B cell (primary cell): ENCODE results near the gene CD63. TPM values are rescaled to one million over a fixed set of nuclear protein-coding genes. Genes with fewer than 3 reads are reported as not detected.

ENCODE experiments used
- ATAC-seq: fragments of 200-7000 bp; cut with Tn5 transposase; one replicate; pipeline ENCODE4 v1.10.0; 2021; ENCODE audit warnings: low read depth, mild to moderate bottlenecking, moderate number of reproducible peaks, moderate library complexity
- CTCF ChIA-PET: fragments of 350-600 bp; sonication (Branson Sonifier 250); formaldehyde crosslinking; loops from one replicate; lab custom pipeline; 2021; ENCODE audit warnings: antibody characterized with exemption, inconsistent platforms; lab: Charles Lee
- POLR2A ChIA-PET: fragments of 350-600 bp; sonication (Branson Sonifier 250); formaldehyde crosslinking; loops from one replicate; lab custom pipeline; 2021; ENCODE audit warnings: antibody characterized with exemption; lab: Charles Lee
- DNase-seq: peaks from one replicate; pipeline ENCODE4 v3.0.0; 2013
- H2AFZ ChIP-seq: 2 replicates; pipeline ENCODE4 v1.6.1; 2012; ENCODE audit warnings: mild to moderate bottlenecking, low read depth, low read length; ENCODE audit not compliant: insufficient read depth, poor library complexity, severe bottlenecking
- H3K27ac ChIP-seq, 2 donors: 1 replicate in 1 of 2; 2 replicates in 1 of 2; pipeline ENCODE4 v1.5.1; 2012 to 2013; ENCODE audit warnings: low read length in 2 of 2, mild to moderate bottlenecking in 2 of 2, moderate library complexity in 1 of 2
- H3K27me3 ChIP-seq, 4 experiments: fragments of 200-600 bp in 1 of 4; sonication (generic) in 1 of 4; replicated peaks in 1 of 4; 1 replicate in 2 of 4; 2 replicates in 2 of 4; pipeline versions ENCODE4 v1.6.1 to v1.7.0; 2013 to 2016; ENCODE audit warnings: low read length in 3 of 4, mild to moderate bottlenecking in 2 of 4, mixed read lengths in 1 of 4, moderate library complexity in 1 of 4; ENCODE audit not compliant: insufficient read depth in 4 of 4, control insufficient read depth in 3 of 4; ENCODE audit errors: control extremely low read depth in 1 of 4
- H3K36me3 ChIP-seq, 2 experiments: replicated peaks in 1 of 2; 1 replicate in 1 of 2; 2 replicates in 1 of 2; pipeline versions ENCODE4 v1.6.1 to v1.7.1; 2013; ENCODE audit warnings: low read length in 1 of 2; ENCODE audit not compliant: insufficient read depth in 2 of 2, control insufficient read depth in 1 of 2; ENCODE audit errors: control extremely low read depth in 1 of 2, extremely low read depth in 1 of 2
- H3K4me1 ChIP-seq, 2 donors: fragments of 200-600 bp in 1 of 2; sonication (generic) in 1 of 2; 1 replicate in 1 of 2; 2 replicates in 1 of 2; pipeline versions ENCODE4 v1.5.1 to v1.6.1; 2013 to 2017; ENCODE audit warnings: low read length in 2 of 2; ENCODE audit not compliant: control insufficient read depth in 2 of 2, insufficient read depth in 2 of 2
- H3K4me2 ChIP-seq: replicated peaks from 2 replicates; pipeline ENCODE3; 2012; ENCODE audit warnings: mild to moderate bottlenecking, low read depth, low read length; ENCODE audit not compliant: poor library complexity, severe bottlenecking
- H3K4me3 ChIP-seq, 5 experiments: fragments of 200-600 bp in 1 of 5; sonication (generic) in 1 of 5; 1 replicate in 3 of 5; 2 replicates in 2 of 5; pipeline versions ENCODE4 v1.5.1 to v1.7.0; 2011 to 2016; ENCODE audit warnings: low read length in 4 of 5, mild to moderate bottlenecking in 4 of 5, low read depth in 2 of 5, control low read depth in 1 of 5, moderate library complexity in 1 of 5; ENCODE audit not compliant: insufficient read depth in 1 of 5; ENCODE audit errors: control extremely low read depth in 1 of 5, extremely low read depth in 1 of 5
- H3K79me2 ChIP-seq: fragments of 200-600 bp; sonication (generic); one replicate; pipeline ENCODE4 v1.6.0; 2016; ENCODE audit warnings: low read length; ENCODE audit not compliant: control insufficient read depth, insufficient read depth
- H3K9ac ChIP-seq: fragments of 200-600 bp; sonication (generic); 2 replicates; pipeline ENCODE4 v1.6.1; 2017; ENCODE audit warnings: mild to moderate bottlenecking, low read length, moderate library complexity
- H3K9me3 ChIP-seq, 3 donors: one replicate each; pipeline versions ENCODE4 v1.6.1 to v1.7.1; 2013; ENCODE audit warnings: low read length in 2 of 3; ENCODE audit not compliant: control insufficient read depth in 2 of 3, insufficient read depth in 1 of 3; ENCODE audit errors: control extremely low read depth in 1 of 3
- H4K20me1 ChIP-seq: 2 replicates; pipeline ENCODE4 v1.6.0; 2012; ENCODE audit warnings: mild to moderate bottlenecking, low read length; ENCODE audit not compliant: insufficient read depth, control insufficient read depth, poor library complexity, severe bottlenecking
- H3K27ac Mint-ChIP-seq: one replicate; pipeline ENCODE4 v1.8.0; 2021; ENCODE audit warnings: mixed read lengths
- H3K27me3 Mint-ChIP-seq: one replicate; pipeline ENCODE4 v1.8.0; 2021; ENCODE audit warnings: mixed read lengths
- H3K4me1 Mint-ChIP-seq: one replicate; pipeline ENCODE4 v1.8.0; 2021; ENCODE audit warnings: mixed read lengths
- H3K4me3 Mint-ChIP-seq: one replicate; pipeline ENCODE4 v1.8.0; 2021; ENCODE audit warnings: mixed read lengths
- H3K9me3 Mint-ChIP-seq: one replicate; pipeline ENCODE4 v1.8.0; 2022; ENCODE audit warnings: mixed read lengths; ENCODE audit not compliant: insufficient read depth
- EZH2 ChIP-seq: IDR thresholded peaks from 2 replicates; pipeline ENCODE4 v1.6.1; 2012; ENCODE audit warnings: borderline replicate concordance, low read depth, mild to moderate bottlenecking, moderate library complexity, low read length; ENCODE audit not compliant: insufficient read depth, poor library complexity, severe bottlenecking
- WGBS: methylation state at CpG from one replicate; pipeline ENCODE4 v1.1.5; 2013; ENCODE audit warnings: missing lambda C conversion rate; ENCODE audit not compliant: insufficient coverage; 5-methylcytosine and 5-hydroxymethylcytosine counted together
- intact Hi-C: fragments of 100-400 bp; cut with micrococcal nuclease; formaldehyde crosslinking; loops from one replicate; pipeline ENCODE4 v1.10.0; 2022
- polyA plus RNA-seq: library from polyadenylated mRNA; depleted of rRNA; stranded (reverse); fragments of >200 nt; gene quantifications from 2 replicates; pipeline ENCODE4 v1.2.3, GENCODE V29; 2012
- total RNA-seq, 2 donors: library from RNA; stranded (reverse); fragments of 120-200 nt in 1 of 2; gene quantifications; 1 replicate in 1 of 2; 2 replicates in 1 of 2; pipeline versions ENCODE4 v1.2.3 to v1.2.4, GENCODE V29; 2013 to 2022
- TF ChIP-seq, protein P1 (sequence below): fragments of 200-600 bp; IDR thresholded peaks from one replicate; pipeline ENCODE4 v1.8.0; 2022; ENCODE audit warnings: antibody characterized with exemption, mild to moderate bottlenecking

The CD63 gene
- total and polyA plus RNA-seq, 2 donors (not counting 1 experiment from before 2014, with no cell fraction given): 43.0 to 104 TPM

DNA sequence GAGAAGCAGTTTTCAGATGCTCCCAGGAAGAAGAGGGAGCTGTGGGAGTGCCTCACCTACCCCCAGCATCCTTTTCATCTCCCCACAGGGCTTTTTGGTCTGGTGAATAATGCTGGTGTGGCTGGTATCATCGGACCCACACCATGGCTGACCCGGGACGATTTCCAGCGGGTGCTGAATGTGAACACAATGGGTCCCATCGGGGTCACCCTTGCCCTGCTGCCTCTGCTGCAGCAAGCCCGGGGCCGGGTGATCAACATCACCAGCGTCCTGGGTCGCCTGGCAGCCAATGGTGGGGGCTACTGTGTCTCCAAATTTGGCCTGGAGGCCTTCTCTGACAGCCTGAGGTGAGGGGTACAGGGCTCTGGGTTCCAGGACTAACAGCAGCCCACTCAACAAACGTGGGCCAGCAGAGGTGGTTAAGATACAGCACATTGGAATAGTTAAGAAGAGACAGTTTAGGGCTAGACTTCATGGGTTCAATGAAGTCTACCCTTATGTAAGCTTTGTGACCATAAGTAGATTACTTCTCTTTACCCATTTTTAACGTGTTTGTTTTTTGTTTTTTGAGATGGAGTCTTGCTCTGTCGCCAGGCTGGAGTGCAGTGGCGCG is 7.1 kb downstream of the CD63 start:
- Mint-ChIP-seq H3K4me3 (no peak overlapping the region), H3K9me3 (no peaks in the 10 kb centered on the region), H3K4me1 (peaks cover 43% of the 10 kb centered on the region), H3K27me3 (no peaks in the 10 kb centered on the region), H3K27ac (no peak overlapping the region)
- CTCF ChIA-PET: interaction anchor here (0.6 to 11.0 kb wide), 7 partner anchors 14 to 330 kb away, joined by 3 to 147 read pairs (median 4); no protein-coding TSS in a partner anchor
- H3K4me3 ChIP-seq: no peak overlapping the region
- POLR2A ChIA-PET: interaction anchor here (0.8 kb wide), 1 partner anchor 162 kb away, joined by 7 read pairs; no protein-coding TSS in a partner anchor
- H3K36me3 ChIP-seq: peaks cover 0 to 35% of the 10 kb centered on the region in 2 experiments
- H4K20me1 ChIP-seq: peaks cover 20% of the 10 kb centered on the region
- no peaks in the 10 kb centered on the region for H3K9me3 ChIP-seq
- TF ChIP-seq EZH2: no peak
- TF ChIP-seq, protein P1, sequence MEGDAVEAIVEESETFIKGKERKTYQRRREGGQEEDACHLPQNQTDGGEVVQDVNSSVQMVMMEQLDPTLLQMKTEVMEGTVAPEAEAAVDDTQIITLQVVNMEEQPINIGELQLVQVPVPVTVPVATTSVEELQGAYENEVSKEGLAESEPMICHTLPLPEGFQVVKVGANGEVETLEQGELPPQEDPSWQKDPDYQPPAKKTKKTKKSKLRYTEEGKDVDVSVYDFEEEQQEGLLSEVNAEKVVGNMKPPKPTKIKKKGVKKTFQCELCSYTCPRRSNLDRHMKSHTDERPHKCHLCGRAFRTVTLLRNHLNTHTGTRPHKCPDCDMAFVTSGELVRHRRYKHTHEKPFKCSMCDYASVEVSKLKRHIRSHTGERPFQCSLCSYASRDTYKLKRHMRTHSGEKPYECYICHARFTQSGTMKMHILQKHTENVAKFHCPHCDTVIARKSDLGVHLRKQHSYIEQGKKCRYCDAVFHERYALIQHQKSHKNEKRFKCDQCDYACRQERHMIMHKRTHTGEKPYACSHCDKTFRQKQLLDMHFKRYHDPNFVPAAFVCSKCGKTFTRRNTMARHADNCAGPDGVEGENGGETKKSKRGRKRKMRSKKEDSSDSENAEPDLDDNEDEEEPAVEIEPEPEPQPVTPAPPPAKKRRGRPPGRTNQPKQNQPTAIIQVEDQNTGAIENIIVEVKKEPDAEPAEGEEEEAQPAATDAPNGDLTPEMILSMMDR: no peak
- DNase-seq (no peak), ATAC-seq (no peak)
- H3K4me1 ChIP-seq: peaks cover 13 to 32% of the 10 kb centered on the region in 2 donors
- no peak overlapping the region for H2AFZ ChIP-seq
- H3K79me2 ChIP-seq: peaks cover 21% of the 10 kb centered on the region
- no peak overlapping the region for H3K4me2 ChIP-seq
- intact Hi-C loops: no loop called here
- no peak overlapping the region for H3K27ac ChIP-seq
- no peaks in the 10 kb centered on the region for H3K27me3 ChIP-seq
- H3K9ac ChIP-seq: no peak overlapping the region
- WGBS: 94% methylated on average over 9 of the region's 14 CpGs

DNA sequence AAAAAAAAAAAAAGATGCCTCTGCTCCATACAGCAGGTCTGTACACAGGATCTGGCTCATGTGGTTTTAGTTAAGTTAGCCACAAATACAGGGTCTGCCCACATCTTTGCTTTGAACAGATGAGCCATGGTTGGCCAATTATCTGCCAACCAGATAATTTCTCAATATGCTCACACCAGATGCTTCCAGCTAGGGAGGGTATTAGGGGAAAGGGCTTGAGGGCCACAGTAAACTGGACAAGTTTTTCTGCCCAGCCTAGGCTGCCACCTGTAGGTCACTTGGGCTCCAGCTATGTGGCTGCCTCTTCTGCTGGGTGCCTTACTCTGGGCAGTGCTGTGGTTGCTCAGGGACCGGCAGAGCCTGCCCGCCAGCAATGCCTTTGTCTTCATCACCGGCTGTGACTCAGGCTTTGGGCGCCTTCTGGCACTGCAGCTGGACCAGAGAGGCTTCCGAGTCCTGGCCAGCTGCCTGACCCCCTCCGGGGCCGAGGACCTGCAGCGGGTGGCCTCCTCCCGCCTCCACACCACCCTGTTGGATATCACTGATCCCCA is 7.8 kb downstream of the CD63 start:
- no peaks in the 10 kb centered on the region for H3K9me3 Mint-ChIP-seq
- H3K4me3 Mint-ChIP-seq: no peak overlapping the region
- 99% methylated on average over 7 of the region's 9 CpGs for WGBS
- H3K4me2 ChIP-seq: no peak overlapping the region
- ATAC-seq (no peak), DNase-seq (no peak)
- H3K4me1 Mint-ChIP-seq: peaks cover 43% of the 10 kb centered on the region
- no peak overlapping the region for H3K27ac Mint-ChIP-seq
- H3K9ac ChIP-seq: no peak overlapping the region
- no peak overlapping the region for H3K27ac ChIP-seq
- no peaks in the 10 kb centered on the region for H3K9me3 ChIP-seq
- H4K20me1 ChIP-seq: peaks cover 23% of the 10 kb centered on the region
- H2AFZ ChIP-seq: no peak overlapping the region
- intact Hi-C loops: no loop called here
- TF ChIP-seq, protein P1: no peak
- TF ChIP-seq EZH2: no peak
- POLR2A ChIA-PET: interaction anchor here (0.8 kb wide), 1 partner anchor 163 kb away, joined by 7 read pairs; no protein-coding TSS in a partner anchor
- CTCF ChIA-PET: interaction anchor here (0.7 to 11.0 kb wide), 8 partner anchors 8 to 74 kb away, joined by 3 to 147 read pairs (median 4); partner anchors contain the start of gene CD63
- H3K27me3 Mint-ChIP-seq: no peaks in the 10 kb centered on the region
- H3K4me3 ChIP-seq: no peak overlapping the region
- H3K36me3 ChIP-seq: peaks cover 0 to 35% of the 10 kb centered on the region in 2 experiments
- H3K4me1 ChIP-seq: peaks cover 14 to 36% of the 10 kb centered on the region in 2 donors
- peaks cover 25% of the 10 kb centered on the region for H3K79me2 ChIP-seq
- H3K27me3 ChIP-seq: no peaks in the 10 kb centered on the region
